Eye (tissue), 1 donor: ENCODE data around the gene CNTN1.

ENCODE experiments used
- DNase-seq: peaks from one replicate; pipeline ENCODE4 v3.0.0-alpha.2; 2015

CNTN1 gene

GRCh38 chr12:40980427-40980961 lies 288.3 kb downstream of the CNTN1 start:
- DNase-seq: no peak

GRCh38 chr12:40986001-40986400 lies 293.8 kb downstream of the CNTN1 start:
- no peak for DNase-seq

DNA sequence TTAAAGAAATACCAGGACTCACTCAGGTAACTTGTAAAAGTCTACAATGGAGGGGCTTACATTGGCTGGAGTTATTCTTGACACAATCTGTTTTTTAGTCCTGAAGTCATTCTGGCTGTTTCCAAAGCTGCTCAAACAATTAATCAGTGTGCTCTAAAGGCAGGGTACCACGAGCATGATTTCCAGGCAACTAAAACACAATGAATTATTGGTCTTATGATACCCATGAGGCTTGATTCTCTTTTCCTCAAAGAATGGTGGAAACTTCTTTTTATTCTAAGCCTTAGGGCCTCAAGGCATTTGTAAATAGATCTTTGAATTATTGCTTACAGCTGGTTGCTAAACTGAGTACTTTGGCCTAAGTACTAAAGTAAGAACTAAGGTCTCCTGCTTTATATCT lies 296.1 kb downstream of the CNTN1 start:
- no peak for DNase-seq

- DNase-seq: no peak
Measured at GRCh38 chr12:40988824-40989223, 296.6 kb downstream of the CNTN1 start.

DNA sequence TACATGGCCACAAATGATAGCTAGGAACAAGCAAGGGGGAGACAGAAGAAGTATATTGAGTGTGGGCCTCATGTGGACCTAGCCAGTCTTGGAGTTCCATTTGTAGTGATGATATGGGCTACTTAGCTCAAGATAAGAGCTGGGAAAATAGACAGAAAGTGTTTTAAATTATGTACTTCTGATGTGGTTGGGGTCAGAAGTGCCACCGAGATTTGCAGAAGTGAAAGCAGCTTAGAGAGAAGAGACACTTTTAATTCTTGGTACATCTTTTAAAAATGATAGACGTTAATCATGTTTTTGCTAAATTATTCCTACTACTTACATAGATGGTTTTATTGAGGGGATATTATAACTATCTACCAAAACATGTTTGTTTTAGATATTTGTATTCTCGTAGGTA lies 297.5 kb downstream of the CNTN1 start:
- DNase-seq: no peak

GRCh38 chr12:40992158-40992557 lies 299.9 kb downstream of the CNTN1 start:
- no peak for DNase-seq

GRCh38 chr12:40992674-40993073 lies 300.4 kb downstream of the CNTN1 start:
- no peak for DNase-seq

GRCh38 chr12:40993158-40993557 lies 300.9 kb downstream of the CNTN1 start:
- no peak for DNase-seq

- no peak for DNase-seq
Measured at GRCh38 chr12:40996091-40996490, 303.9 kb downstream of the CNTN1 start.

- DNase-seq: no peak
Measured at GRCh38 chr12:40999210-40999609, 307.0 kb downstream of the CNTN1 start.

DNA sequence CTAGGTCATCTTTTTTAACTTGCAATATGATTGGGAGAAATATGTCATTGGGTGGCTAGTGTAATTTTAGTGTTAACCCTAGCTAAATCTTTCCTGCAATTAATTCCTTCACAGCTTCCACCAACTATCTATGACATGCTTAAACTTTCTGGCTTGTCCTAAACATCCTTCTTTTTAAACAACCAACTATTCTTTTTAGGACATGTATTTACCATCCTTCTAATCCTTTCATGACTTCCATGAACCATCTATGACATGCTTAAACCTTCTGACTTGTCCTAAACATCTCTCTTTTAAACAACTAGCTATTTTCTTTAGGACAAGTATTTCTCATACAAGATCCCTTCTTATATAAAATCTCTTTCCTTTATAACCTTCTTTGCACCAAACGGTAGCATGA lies 316.2 kb downstream of the CNTN1 start:
- no peak for DNase-seq

- DNase-seq: no peak
Measured at GRCh38 chr12:41011939-41012338, 319.7 kb downstream of the CNTN1 start.

GRCh38 chr12:41013881-41014642 lies 321.8 kb downstream of the CNTN1 start:
- DNase-seq: peak; percentile 2

GRCh38 chr12:41014643-41015020 lies 322.4 kb downstream of the CNTN1 start:
- DNase-seq: no peak

- no peak for DNase-seq
Measured at GRCh38 chr12:41018010-41018409, 325.8 kb downstream of the CNTN1 start.

GRCh38 chr12:41019461-41019860 lies 327.2 kb downstream of the CNTN1 start:
- no peak for DNase-seq

- no peak for DNase-seq
Measured at GRCh38 chr12:41023836-41024235, 331.6 kb downstream of the CNTN1 start.

- DNase-seq: no peak
Measured at GRCh38 chr12:41026151-41026550, 333.9 kb downstream of the CNTN1 start.

DNA sequence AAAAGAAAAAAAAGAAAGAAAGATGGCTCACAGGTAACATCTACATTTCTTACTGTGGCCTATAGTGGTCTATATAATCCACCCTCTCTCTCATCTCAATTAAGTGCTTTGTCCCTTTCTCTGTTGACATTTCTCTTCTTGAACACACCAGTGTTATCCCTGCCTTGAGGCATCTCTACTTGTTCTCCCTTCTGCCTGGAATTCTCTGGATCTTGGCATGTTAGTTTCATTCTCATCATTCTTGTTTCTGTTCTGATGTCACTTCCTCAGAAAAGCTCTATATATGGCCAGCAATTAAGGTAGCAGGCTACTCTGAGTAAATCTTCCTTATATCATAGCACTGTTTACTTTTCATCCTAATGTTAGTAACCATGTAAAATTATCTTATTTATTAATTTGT lies 340.1 kb downstream of the CNTN1 start:
- no peak for DNase-seq

- DNase-seq: no peak
Measured at GRCh38 chr12:41034686-41035085, 342.4 kb downstream of the CNTN1 start.

GRCh38 chr12:41039461-41039860 lies 347.2 kb downstream of the CNTN1 start:
- no peak for DNase-seq

- DNase-seq: no peak
Measured at GRCh38 chr12:41045509-41045908, 353.3 kb downstream of the CNTN1 start.

- no peak for DNase-seq
Measured at GRCh38 chr12:41049033-41049432, 356.8 kb downstream of the CNTN1 start.

GRCh38 chr12:41051954-41052353 lies 359.7 kb downstream of the CNTN1 start:
- no peak for DNase-seq

DNA sequence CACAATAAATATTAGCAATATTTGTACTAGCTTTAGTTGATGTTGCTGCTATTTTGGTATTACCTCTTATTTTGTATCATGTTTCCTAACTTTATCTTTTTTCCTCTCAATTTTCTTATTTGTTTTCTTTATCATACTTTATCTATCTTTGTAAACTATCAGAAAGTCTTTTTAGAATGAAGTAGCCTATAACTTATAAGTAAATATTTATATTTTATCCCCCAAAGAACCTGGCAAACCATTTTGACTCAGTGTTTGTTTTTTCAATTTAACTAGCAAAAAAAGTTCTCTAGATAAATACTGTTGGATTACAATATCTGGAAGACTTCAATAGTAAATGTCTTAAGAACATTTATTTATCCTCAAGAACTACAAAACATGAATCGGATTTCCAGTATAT lies 360.2 kb downstream of the CNTN1 start:
- DNase-seq: no peak
